Smooth muscle cell of bladder (primary cell): ENCODE measurements around the gene SNX6. TPM values are rescaled to one million over a fixed set of nuclear protein-coding genes. Genes with fewer than 3 reads are reported as not detected.

Experiments used
- total RNA-seq: library from RNA; depleted of rRNA; stranded (reverse); fragments of >200 nt; gene quantifications from 2 replicates; pipeline ENCODE4 v1.2.3, GENCODE V29; 2014

Gene SNX6
- 89.0 and 91.8 TPM in 2 replicates for total RNA-seq

GRCh38 chr14:34629657-34630529 is at the start of gene SNX6:
Gene SNX6 (minus strand): TSS chr14:34630148. CDS start chr14:34630116, 32 bp downstream.

GRCh38 chr14:34539407-34540180 is 90.4 kb downstream of the SNX6 start, which contains the start of gene EAPP:
Gene EAPP (minus strand): TSS chr14:34539701. CDS start chr14:34539628, 73 bp downstream.

Other genes with a start within 250 kb of the SNX6 start
- 20.0 and 36.7 TPM in 2 replicates for gene SPTSSA, start 167.9 kb downstream of the SNX6 start, total RNA-seq
- gene EAPP, start 90.4 kb downstream of the SNX6 start, total RNA-seq = 51.4 and 63.9 TPM in 2 replicates
- gene CFL2, start 84.4 kb upstream of the SNX6 start, total RNA-seq = 63.9 and 107 TPM in 2 replicates
- gene BAZ1A, start 245.2 kb upstream of the SNX6 start, total RNA-seq = 20.3 and 24.6 TPM in 2 replicates